A549 (cell line): ENCODE measurements around the gene SLC49A3. TPM values are rescaled to one million over a fixed set of nuclear protein-coding genes. Genes with fewer than 3 reads are reported as not detected.

ENCODE experiments used
- ATAC-seq, 2 experiments: fragments of 200-7000 bp in 1 of 2; fragments of >200 bp in 1 of 2; cut with Nextera tagmentation in 1 of 2; cut with Tn5 transposase in 1 of 2; 3 replicates each; pipeline versions ENCODE4 v1.8.0 to v1.9.1; 2018 to 2020; ENCODE audit warnings: mild to moderate bottlenecking in 1 of 2, moderate library complexity in 1 of 2
- CTCF ChIA-PET: fragments of 300-600 bp; sonication (Branson Sonifier 250); formaldehyde crosslinking; extraction: SDS; loops from one replicate; lab custom pipeline; 2021; ENCODE audit warnings: antibody characterized with exemption, inconsistent platforms; lab: Yijun Ruan, JAX
- POLR2A ChIA-PET: fragments of 350-600 bp; formaldehyde crosslinking; extraction: SDS; loops from one replicate; lab custom pipeline; 2021; ENCODE audit warnings: antibody characterized with exemption, inconsistent platforms; lab: Yijun Ruan, JAX
- DNase-seq, 2 experiments: peaks; one replicate each; pipeline versions ENCODE4 v3.0.0 to v3.0.0-alpha.2; 2011 to 2016; ENCODE audit warnings: low read depth in 1 of 2, low spot score in 1 of 2
- FAIRE-seq: peaks from 2 replicates; lab custom pipeline; 2011; peaks lifted over from hg19 to GRCh38; lab: Jason Lieb, UNC
- H3K27ac ChIP-seq, 2 experiments: fragments of >200 bp; sonication (Bioruptor Twin); formaldehyde crosslinking; 3 replicates each; pipeline ENCODE4 v1.5.1; 2016 to 2017
- H3K4me1 ChIP-seq: fragments of >200 bp; sonication (Bioruptor Twin); formaldehyde crosslinking; 3 replicates; pipeline ENCODE4 v1.6.1; 2016
- H3K4me2 ChIP-seq: fragments of >200 bp; sonication (Bioruptor Twin); formaldehyde crosslinking; 3 replicates; pipeline ENCODE4 v1.6.1; 2016
- H3K4me3 ChIP-seq: fragments of >200 bp; sonication (Bioruptor Twin); formaldehyde crosslinking; 3 replicates; pipeline ENCODE4 v1.5.1; 2016
- H3K9me3 ChIP-seq: fragments of >200 bp; sonication (Bioruptor Twin); formaldehyde crosslinking; 3 replicates; pipeline ENCODE4 v1.6.1; 2016
- ATOH8 ChIP-seq: fragments of 250-450 bp; sonication (Bioruptor Pico); IDR thresholded peaks from 2 replicates; pipeline ENCODE4 v1.5.0; 2020; ENCODE audit warnings: low read depth, mild to moderate bottlenecking, moderate library complexity
- BCL3 ChIP-seq: fragments of >200 bp; sonication (Bioruptor Twin); formaldehyde crosslinking; IDR thresholded peaks from 3 replicates; pipeline ENCODE4 v1.6.1; 2016
- CTCF ChIP-seq: fragments of >200 bp; sonication (Bioruptor Twin); formaldehyde crosslinking; IDR thresholded peaks from 3 replicates; pipeline ENCODE4 v1.5.1; 2016
- EHF ChIP-seq: fragments of 250-450 bp; sonication (Bioruptor Pico); IDR thresholded peaks from 2 replicates; pipeline ENCODE4 v1.5.0; 2020; ENCODE audit warnings: mild to moderate bottlenecking
- ELK1 ChIP-seq: fragments of 150-350 bp; IDR thresholded peaks from 2 replicates; pipeline ENCODE4 v1.6.1; 2014; ENCODE audit warnings: low read depth, mild to moderate bottlenecking, low read length
- HDAC2 ChIP-seq: fragments of 200-600 bp; sonication (generic); IDR thresholded peaks from 2 replicates; pipeline ENCODE4 v1.6.1; 2016
- HES2 ChIP-seq: fragments of >200 bp; sonication (Bioruptor Twin); formaldehyde crosslinking; IDR thresholded peaks from 2 replicates; pipeline ENCODE4 v1.6.1; 2016
- HEYL ChIP-seq: fragments of 250-450 bp; sonication (Bioruptor Pico); IDR thresholded peaks from 2 replicates; pipeline ENCODE4 v1.8.0; 2021; ENCODE audit warnings: mild to moderate bottlenecking, moderate library complexity
- HOXB13 ChIP-seq: fragments of 250-450 bp; sonication (Bioruptor Pico); IDR thresholded peaks from 2 replicates; pipeline ENCODE4 v1.5.0; 2020; ENCODE audit warnings: low read depth, mild to moderate bottlenecking, moderate library complexity
- HOXB5 ChIP-seq: fragments of 250-450 bp; sonication (Bioruptor Pico); IDR thresholded peaks from 2 replicates; pipeline ENCODE4 v1.5.0; 2020; ENCODE audit warnings: mild to moderate bottlenecking, moderate library complexity
- KDM1A ChIP-seq: fragments of 200-600 bp; sonication (generic); IDR thresholded peaks from 2 replicates; pipeline ENCODE4 v1.6.1; 2016; ENCODE audit warnings: low read depth, mild to moderate bottlenecking
- KDM5A ChIP-seq: fragments of 200-600 bp; sonication (generic); IDR thresholded peaks from 2 replicates; pipeline ENCODE4 v1.6.1; 2016; ENCODE audit warnings: antibody characterized with exemption, mild to moderate bottlenecking
- NFE2L2 ChIP-seq: fragments of 150-350 bp; conservative IDR thresholded peaks from 2 replicates; pipeline ENCODE4 v1.6.1; 2014; ENCODE audit warnings: low read length
- PHF8 ChIP-seq: fragments of 200-600 bp; sonication (generic); IDR thresholded peaks from 2 replicates; pipeline ENCODE4 v1.6.1; 2016; ENCODE audit warnings: low read depth, mild to moderate bottlenecking, antibody characterized with exemption, moderate library complexity, borderline replicate concordance
- POLR2AphosphoS2 ChIP-seq: conservative IDR thresholded peaks from 2 replicates; pipeline ENCODE4 v1.6.1; 2012; ENCODE audit warnings: low read length, improper control_type of control experiment, inconsistent platforms
- USF2 ChIP-seq: fragments of 450-650 bp; IDR thresholded peaks from 2 replicates; pipeline ENCODE4 v1.6.1; 2014; ENCODE audit warnings: antibody characterized with exemption
- ZFP36 ChIP-seq: fragments of 450-650 bp; IDR thresholded peaks from 2 replicates; pipeline ENCODE4 v1.6.1; 2014; ENCODE audit warnings: borderline replicate concordance; ENCODE audit not compliant: partially characterized antibody
- ZNF302 ChIP-seq: fragments of 250-450 bp; sonication (Bioruptor Pico); IDR thresholded peaks from 2 replicates; pipeline ENCODE4 v1.9.0; 2021; ENCODE audit warnings: inconsistent platforms, mild to moderate bottlenecking, moderate library complexity
- WGBS: methylation state at CpG from one replicate; pipeline ENCODE4 v1.1.6; 2017; ENCODE audit errors: missing lambda C conversion rate; 5-methylcytosine and 5-hydroxymethylcytosine counted together
- polyA plus RNA-seq, 4 experiments: library from polyadenylated mRNA; depleted of rRNA in 3 of 4; stranded (reverse); fragments of >200 nt; fragmentation: RNase III in 1 of 4; extraction: RNeasy Plus Mini Kit Qiagen cat#74134 plus additional on column Dnase treatment in 1 of 4; gene quantifications; 2 replicates in 3 of 4; 3 replicates in 1 of 4; pipeline ENCODE4 v1.2.3, GENCODE V29; 2011 to 2017

SLC49A3 gene
- polyA plus RNA-seq, 2 of the 4 experiments (the other 2 are of a cell fraction): 0.05 to 0.12 TPM

- no peak for FAIRE-seq
- CTCF ChIA-PET: interaction anchor here (3.0 kb wide), 1 partner anchor 20 kb away, joined by 9 read pairs; no protein-coding TSS in a partner anchor
Observed at GRCh38 chr4:722169-722725, 33.3 kb upstream of the SLC49A3 start.

GRCh38 chr4:721261-722168, 32.6 kb upstream of the SLC49A3 start:
- ChIA-PET POLR2A (no interaction called here), CTCF (interaction anchor here (2.1 kb wide), 1 partner anchor 21 kb away, joined by 7 read pairs; no protein-coding TSS in a partner anchor)
- no peaks in the 10 kb centered on the region for H3K4me1 ChIP-seq
- no peak overlapping the region for H3K4me2 ChIP-seq
- no peak overlapping the region for H3K4me3 ChIP-seq
- no peak for DNase-seq
- no peak for FAIRE-seq
- WGBS: 92% methylated on average over 31 of the region's 31 CpGs
- H3K27ac ChIP-seq: no peak overlapping the region
- no peak for ATAC-seq
- no peaks in the 10 kb centered on the region for H3K9me3 ChIP-seq
- TF ChIP-seq HDAC2 (no peak), HOXB13 (CRISPR knock-in tag) (no peak), HES2 (no peak), ELK1 (no peak), CTCF (no peak), ZNF302 (CRISPR knock-in tag) (no peak), USF2 (no peak), POLR2AphosphoS2 (no peak), HEYL (CRISPR knock-in tag) (no peak), KDM1A (no peak)

More at GRCh38 chr4:722169-722725, 33.3 kb upstream of the SLC49A3 start:
- Histone ChIP-seq H3K4me2 (no peak overlapping the region), H3K27ac (no peak overlapping the region), H3K4me3 (no peak overlapping the region), H3K9me3 (no peaks in the 10 kb centered on the region), H3K4me1 (peaks cover 3% of the 10 kb centered on the region; the same call in 2 of the 3 replicates)
- POLR2A ChIA-PET: no interaction called here
- no peak for ATAC-seq
- WGBS: 97% methylated on average over 47 of the region's 47 CpGs
- DNase-seq: no peak
- TF ChIP-seq KDM5A (no peak), HOXB5 (CRISPR knock-in tag) (no peak), BCL3 (no peak), ZFP36 (no peak), NFE2L2 (no peak), ZNF302 (CRISPR knock-in tag) (no peak), EHF (CRISPR knock-in tag) (no peak), PHF8 (no peak), ATOH8 (no peak), HES2 (no peak)
